ENCODE data around the gene CMC2. TPM values are rescaled to one million over a fixed set of nuclear protein-coding genes. Genes with fewer than 3 reads are reported as not detected.

Gene CMC2
- total and polyA plus RNA-seq, 2 of the 13 experiments (the other 11 are each of a cell fraction or from before 2014, with no cell fraction given), result 116 to 129 TPM

DNA sequence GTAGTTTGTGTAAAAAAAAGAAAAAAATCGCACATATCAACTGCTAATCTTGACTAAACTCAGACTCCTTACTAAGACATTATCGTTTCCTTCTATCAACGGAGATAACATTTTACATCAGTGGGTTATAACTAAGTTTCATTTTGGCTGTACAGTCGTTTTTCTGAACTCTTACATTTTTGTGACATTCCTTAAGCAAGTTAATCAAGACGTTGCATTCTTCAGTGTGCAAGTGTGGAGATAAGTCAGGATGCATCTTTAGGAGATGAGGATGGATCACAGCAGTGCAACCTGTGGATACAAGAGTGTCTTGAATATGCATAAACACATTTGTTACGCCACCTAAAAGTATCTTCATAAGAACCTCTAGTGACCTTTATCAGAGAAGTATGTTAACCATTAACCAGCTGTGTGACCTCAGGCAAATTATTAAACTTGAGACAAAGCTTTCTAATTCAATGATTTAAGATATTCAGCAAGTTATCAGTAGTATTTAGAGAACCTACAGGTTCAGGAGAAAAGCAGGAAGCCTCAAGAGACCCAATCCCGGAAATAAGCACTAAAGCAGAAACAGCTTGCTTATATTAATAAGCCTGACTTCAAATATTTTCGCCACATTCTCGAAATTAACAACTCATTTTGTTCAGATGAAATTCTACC lies 9.4 kb downstream of the CMC2 start (continued):
- TF ChIP-seq FOXK1 (CRISPR knock-in tag; IDR thresholded peaks at IDR 0.05; ENCODE audit: borderline replicate concordance, low read depth) (no peak), SP140L (CRISPR knock-in tag; IDR thresholded peaks at IDR 0.05; ENCODE audit: borderline replicate concordance) (no peak), FOXA3 (CRISPR knock-in tag; IDR thresholded peaks at IDR 0.05) (no peak; the same call in none of the 2 replicates), SNAI1 (CRISPR knock-in tag; IDR thresholded peaks at IDR 0.05; ENCODE audit: borderline replicate concordance) (no peak), CBX5 (CRISPR knock-in tag; IDR thresholded peaks at IDR 0.05; ENCODE audit: borderline replicate concordance) (no peak), ZBTB7A (CRISPR knock-in tag; IDR thresholded peaks at IDR 0.05) (no peak), IKZF1 (IDR thresholded peaks at IDR 0.05) (no peak), TCF12 (IDR thresholded peaks at IDR 0.05) (no peak), TCF12 (CRISPR knock-in tag; IDR thresholded peaks at IDR 0.05) (no peak), HMGA1 (CRISPR knock-in tag; conservative IDR thresholded peaks at IDR 0.05) (no peak), NCOA2 (CRISPR knock-in tag; IDR thresholded peaks at IDR 0.05) (no peak; the same call in 1 of the 2 replicates), U2AF1 (optimal IDR thresholded peaks at IDR 0.05; ENCODE audit: low read depth, low read length) (no peak)
- TF ChIP-seq, protein P1, sequence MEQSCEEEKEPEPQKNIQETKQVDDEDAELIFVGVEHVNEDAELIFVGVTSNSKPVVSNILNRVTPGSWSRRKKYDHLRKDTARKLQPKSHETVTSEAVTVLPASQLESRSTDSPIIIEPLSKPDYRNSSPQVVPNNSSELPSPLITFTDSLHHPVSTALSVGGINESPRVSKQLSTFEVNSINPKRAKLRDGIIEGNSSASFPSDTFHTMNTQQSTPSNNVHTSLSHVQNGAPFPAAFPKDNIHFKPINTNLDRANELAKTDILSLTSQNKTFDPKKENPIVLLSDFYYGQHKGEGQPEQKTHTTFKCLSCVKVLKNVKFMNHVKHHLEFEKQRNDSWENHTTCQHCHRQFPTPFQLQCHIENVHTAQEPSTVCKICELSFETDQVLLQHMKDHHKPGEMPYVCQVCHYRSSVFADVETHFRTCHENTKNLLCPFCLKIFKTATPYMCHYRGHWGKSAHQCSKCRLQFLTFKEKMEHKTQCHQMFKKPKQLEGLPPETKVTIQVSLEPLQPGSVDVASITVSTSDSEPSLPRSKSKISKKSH (CRISPR knock-in tag; IDR thresholded peaks at IDR 0.05; ENCODE audit: borderline replicate concordance), result no peak
- TF ChIP-seq, protein P2, sequence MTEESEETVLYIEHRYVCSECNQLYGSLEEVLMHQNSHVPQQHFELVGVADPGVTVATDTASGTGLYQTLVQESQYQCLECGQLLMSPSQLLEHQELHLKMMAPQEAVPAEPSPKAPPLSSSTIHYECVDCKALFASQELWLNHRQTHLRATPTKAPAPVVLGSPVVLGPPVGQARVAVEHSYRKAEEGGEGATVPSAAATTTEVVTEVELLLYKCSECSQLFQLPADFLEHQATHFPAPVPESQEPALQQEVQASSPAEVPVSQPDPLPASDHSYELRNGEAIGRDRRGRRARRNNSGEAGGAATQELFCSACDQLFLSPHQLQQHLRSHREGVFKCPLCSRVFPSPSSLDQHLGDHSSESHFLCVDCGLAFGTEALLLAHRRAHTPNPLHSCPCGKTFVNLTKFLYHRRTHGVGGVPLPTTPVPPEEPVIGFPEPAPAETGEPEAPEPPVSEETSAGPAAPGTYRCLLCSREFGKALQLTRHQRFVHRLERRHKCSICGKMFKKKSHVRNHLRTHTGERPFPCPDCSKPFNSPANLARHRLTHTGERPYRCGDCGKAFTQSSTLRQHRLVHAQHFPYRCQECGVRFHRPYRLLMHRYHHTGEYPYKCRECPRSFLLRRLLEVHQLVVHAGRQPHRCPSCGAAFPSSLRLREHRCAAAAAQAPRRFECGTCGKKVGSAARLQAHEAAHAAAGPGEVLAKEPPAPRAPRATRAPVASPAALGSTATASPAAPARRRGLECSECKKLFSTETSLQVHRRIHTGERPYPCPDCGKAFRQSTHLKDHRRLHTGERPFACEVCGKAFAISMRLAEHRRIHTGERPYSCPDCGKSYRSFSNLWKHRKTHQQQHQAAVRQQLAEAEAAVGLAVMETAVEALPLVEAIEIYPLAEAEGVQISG (CRISPR knock-in tag; IDR thresholded peaks at IDR 0.05), result no peak
- TF ChIP-seq, protein P3, sequence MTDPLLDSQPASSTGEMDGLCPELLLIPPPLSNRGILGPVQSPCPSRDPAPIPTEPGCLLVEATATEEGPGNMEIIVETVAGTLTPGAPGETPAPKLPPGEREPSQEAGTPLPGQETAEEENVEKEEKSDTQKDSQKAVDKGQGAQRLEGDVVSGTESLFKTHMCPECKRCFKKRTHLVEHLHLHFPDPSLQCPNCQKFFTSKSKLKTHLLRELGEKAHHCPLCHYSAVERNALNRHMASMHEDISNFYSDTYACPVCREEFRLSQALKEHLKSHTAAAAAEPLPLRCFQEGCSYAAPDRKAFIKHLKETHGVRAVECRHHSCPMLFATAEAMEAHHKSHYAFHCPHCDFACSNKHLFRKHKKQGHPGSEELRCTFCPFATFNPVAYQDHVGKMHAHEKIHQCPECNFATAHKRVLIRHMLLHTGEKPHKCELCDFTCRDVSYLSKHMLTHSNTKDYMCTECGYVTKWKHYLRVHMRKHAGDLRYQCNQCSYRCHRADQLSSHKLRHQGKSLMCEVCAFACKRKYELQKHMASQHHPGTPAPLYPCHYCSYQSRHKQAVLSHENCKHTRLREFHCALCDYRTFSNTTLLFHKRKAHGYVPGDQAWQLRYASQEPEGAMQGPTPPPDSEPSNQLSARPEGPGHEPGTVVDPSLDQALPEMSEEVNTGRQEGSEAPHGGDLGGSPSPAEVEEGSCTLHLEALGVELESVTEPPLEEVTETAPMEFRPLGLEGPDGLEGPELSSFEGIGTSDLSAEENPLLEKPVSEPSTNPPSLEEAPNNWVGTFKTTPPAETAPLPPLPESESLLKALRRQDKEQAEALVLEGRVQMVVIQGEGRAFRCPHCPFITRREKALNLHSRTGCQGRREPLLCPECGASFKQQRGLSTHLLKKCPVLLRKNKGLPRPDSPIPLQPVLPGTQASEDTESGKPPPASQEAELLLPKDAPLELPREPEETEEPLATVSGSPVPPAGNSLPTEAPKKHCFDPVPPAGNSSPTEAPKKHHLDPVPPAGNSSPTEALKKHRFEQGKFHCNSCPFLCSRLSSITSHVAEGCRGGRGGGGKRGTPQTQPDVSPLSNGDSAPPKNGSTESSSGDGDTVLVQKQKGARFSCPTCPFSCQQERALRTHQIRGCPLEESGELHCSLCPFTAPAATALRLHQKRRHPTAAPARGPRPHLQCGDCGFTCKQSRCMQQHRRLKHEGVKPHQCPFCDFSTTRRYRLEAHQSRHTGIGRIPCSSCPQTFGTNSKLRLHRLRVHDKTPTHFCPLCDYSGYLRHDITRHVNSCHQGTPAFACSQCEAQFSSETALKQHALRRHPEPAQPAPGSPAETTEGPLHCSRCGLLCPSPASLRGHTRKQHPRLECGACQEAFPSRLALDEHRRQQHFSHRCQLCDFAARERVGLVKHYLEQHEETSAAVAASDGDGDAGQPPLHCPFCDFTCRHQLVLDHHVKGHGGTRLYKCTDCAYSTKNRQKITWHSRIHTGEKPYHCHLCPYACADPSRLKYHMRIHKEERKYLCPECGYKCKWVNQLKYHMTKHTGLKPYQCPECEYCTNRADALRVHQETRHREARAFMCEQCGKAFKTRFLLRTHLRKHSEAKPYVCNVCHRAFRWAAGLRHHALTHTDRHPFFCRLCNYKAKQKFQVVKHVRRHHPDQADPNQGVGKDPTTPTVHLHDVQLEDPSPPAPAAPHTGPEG (CRISPR knock-in tag; IDR thresholded peaks at IDR 0.05), result no peak
- TF ChIP-seq, protein P4, sequence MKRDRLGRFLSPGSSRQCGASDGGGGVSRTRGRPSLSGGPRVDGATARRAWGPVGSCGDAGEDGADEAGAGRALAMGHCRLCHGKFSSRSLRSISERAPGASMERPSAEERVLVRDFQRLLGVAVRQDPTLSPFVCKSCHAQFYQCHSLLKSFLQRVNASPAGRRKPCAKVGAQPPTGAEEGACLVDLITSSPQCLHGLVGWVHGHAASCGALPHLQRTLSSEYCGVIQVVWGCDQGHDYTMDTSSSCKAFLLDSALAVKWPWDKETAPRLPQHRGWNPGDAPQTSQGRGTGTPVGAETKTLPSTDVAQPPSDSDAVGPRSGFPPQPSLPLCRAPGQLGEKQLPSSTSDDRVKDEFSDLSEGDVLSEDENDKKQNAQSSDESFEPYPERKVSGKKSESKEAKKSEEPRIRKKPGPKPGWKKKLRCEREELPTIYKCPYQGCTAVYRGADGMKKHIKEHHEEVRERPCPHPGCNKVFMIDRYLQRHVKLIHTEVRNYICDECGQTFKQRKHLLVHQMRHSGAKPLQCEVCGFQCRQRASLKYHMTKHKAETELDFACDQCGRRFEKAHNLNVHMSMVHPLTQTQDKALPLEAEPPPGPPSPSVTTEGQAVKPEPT (CRISPR knock-in tag; IDR thresholded peaks at IDR 0.05; ENCODE audit: low read depth), result no peak
- TF ChIP-seq, protein P5, sequence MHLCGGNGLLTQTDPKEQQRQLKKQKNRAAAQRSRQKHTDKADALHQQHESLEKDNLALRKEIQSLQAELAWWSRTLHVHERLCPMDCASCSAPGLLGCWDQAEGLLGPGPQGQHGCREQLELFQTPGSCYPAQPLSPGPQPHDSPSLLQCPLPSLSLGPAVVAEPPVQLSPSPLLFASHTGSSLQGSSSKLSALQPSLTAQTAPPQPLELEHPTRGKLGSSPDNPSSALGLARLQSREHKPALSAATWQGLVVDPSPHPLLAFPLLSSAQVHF (CRISPR knock-in tag; IDR thresholded peaks at IDR 0.05), result no peak
